ENCODE data around the gene SIGLEC9. TPM values are rescaled to one million over a fixed set of nuclear protein-coding genes. Genes with fewer than 3 reads are reported as not detected.

The SIGLEC9 gene
- total RNA-seq, 1 donor = not detected

DNA sequence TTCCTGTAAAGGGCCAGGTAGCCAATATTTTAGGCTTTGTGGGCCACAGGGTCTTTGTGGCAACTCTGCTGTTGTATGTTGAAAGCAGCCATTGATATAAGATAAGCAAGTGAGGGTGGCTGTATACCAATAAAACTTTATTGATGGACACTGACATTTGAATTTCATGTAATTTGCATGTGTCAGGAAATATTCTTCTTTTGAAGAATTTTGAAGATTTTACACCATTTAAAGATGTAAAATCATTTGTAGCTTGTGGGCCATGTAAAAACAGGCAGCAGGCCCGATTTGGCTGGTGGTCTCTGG, 14.1 kb upstream of the SIGLEC9 start:
- TF ChIP-seq, protein P1, sequence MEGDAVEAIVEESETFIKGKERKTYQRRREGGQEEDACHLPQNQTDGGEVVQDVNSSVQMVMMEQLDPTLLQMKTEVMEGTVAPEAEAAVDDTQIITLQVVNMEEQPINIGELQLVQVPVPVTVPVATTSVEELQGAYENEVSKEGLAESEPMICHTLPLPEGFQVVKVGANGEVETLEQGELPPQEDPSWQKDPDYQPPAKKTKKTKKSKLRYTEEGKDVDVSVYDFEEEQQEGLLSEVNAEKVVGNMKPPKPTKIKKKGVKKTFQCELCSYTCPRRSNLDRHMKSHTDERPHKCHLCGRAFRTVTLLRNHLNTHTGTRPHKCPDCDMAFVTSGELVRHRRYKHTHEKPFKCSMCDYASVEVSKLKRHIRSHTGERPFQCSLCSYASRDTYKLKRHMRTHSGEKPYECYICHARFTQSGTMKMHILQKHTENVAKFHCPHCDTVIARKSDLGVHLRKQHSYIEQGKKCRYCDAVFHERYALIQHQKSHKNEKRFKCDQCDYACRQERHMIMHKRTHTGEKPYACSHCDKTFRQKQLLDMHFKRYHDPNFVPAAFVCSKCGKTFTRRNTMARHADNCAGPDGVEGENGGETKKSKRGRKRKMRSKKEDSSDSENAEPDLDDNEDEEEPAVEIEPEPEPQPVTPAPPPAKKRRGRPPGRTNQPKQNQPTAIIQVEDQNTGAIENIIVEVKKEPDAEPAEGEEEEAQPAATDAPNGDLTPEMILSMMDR (IDR thresholded peaks at IDR 0.05; ENCODE audit: insufficient read depth, low read depth, low read length) = no peak
- H3K4me3 ChIP-seq (ENCODE audit: low read depth, low read length) = no peak overlapping the region
- no peak for DNase-seq (ENCODE audit: low read depth)

- no peak for DNase-seq (ENCODE audit: low read depth)
- H3K4me3 ChIP-seq (ENCODE audit: low read depth, low read length) = no peak overlapping the region
- TF ChIP-seq, protein P1 (IDR thresholded peaks at IDR 0.05; ENCODE audit: insufficient read depth, low read depth, low read length) = peak; percentile 14
These were observed 13.1 kb upstream of the SIGLEC9 start for GRCh38 chr19:51111606-51112005.

DNA sequence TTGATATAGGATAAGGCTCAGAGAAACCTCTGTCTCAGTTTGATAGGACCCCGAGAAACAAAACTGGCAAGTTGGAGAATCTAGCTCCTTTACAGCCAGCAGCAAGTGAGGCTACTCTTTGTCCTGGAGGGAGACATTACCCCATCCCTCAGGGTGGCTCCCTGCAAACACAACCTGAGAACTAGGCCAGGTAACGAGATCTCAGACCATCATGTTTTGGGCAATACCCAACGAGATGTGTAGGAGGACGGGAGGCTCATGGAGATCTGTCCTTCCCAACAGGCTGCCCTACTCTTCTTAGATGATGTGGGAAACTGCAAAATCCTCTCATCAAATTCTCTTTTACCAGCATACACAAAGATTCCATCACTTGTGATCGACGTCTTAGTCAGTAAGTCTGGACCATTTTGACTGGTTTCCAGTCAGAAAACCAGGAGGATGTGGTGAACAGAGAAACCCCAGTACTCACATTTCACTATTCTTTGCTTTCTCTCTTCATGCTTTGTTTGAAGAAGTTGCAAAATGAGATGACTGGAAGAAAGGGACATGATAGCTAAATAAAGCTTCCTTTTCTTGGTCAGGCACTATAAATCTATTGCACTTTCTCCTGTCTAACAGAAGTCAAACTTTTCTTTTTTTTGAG, 10.5 kb upstream of the SIGLEC9 start:
- DNase-seq (ENCODE audit: low read depth) = no peak
- H3K4me3 ChIP-seq (ENCODE audit: low read depth, low read length) = no peak overlapping the region
- TF ChIP-seq, protein P1 (IDR thresholded peaks at IDR 0.05; ENCODE audit: insufficient read depth, low read depth, low read length) = no peak

- DNase-seq (ENCODE audit: low read depth) = no peak
- H3K4me3 ChIP-seq (ENCODE audit: low read depth, low read length) = no peak overlapping the region
- TF ChIP-seq, protein P1 (IDR thresholded peaks at IDR 0.05; ENCODE audit: insufficient read depth, low read depth, low read length) = no peak
These were observed 7.9 kb upstream of the SIGLEC9 start for GRCh38 chr19:51116736-51117286.

DNA sequence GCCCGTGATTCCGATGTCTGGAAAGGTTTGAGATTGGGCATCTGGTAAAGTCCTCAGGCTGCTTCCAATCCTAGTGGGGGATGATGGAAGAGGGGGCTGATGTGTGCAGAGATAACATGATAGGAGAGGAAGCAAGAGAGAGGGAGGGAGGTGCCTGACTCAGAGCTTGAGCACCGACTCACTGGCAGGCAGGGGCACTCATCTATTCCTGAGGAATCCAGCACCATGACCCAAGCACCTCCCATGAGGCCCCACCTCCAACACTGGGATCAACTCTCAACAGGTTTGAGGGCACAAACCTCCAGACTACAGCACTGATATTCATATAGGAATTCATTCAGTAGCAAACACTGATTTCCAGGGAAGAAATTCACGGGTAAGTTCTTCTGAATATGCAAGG, 5.6 kb upstream of the SIGLEC9 start:
- H3K4me3 ChIP-seq (ENCODE audit: low read depth, low read length) = no peak overlapping the region
- TF ChIP-seq, protein P1 (IDR thresholded peaks at IDR 0.05; ENCODE audit: insufficient read depth, low read depth, low read length) = no peak
- no peak for DNase-seq (ENCODE audit: low read depth)

- TF ChIP-seq, protein P1 (IDR thresholded peaks at IDR 0.05; ENCODE audit: insufficient read depth, low read depth, low read length) = no peak
- H3K4me3 ChIP-seq (ENCODE audit: low read depth, low read length) = no peak overlapping the region
- DNase-seq (ENCODE audit: low read depth) = no peak
These were observed 5.1 kb upstream of the SIGLEC9 start for GRCh38 chr19:51119611-51120010.

DNA sequence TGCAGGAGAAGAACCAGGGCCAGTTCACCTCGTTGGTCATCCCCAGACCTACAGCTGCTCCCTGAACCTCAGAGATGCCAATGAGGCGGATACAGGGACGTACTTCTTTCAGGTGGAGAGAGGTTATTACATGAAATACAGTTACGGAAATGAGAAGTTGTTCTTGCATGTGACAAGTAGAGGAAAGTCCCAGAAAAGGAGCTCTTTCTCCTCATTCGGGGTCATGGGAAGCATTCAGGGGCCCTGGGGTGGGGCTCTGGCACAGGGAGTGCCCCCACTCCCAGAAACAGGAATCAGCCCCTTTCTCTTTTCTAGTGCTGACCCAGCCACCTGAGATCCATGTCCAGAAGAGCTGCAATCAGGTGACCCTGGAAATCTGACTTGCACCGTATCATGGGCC, 4.5 kb upstream of the SIGLEC9 start:
- no peak for DNase-seq (ENCODE audit: low read depth)
- H3K4me3 ChIP-seq (ENCODE audit: low read depth, low read length) = no peak overlapping the region
- TF ChIP-seq, protein P1 (IDR thresholded peaks at IDR 0.05; ENCODE audit: insufficient read depth, low read depth, low read length) = no peak

Measured in fibroblast of villous mesenchyme (primary cell).